Thyroid gland (tissue), 4 donors: ENCODE results near the gene RPL41.

Experiments
- CTCF ChIP-seq, 6 experiments: fragments of 200-600 bp in 3 of 6; fragments of 450-650 bp in 3 of 6; sonication (generic) in 3 of 6; IDR thresholded peaks; one replicate each; pipeline ENCODE4 v1.5.1; 2016 to 2019; ENCODE audit warnings: antibody characterized with exemption in 6 of 6, mild to moderate bottlenecking in 2 of 6, inconsistent platforms in 1 of 6, moderate library complexity in 1 of 6
- POLR2A ChIP-seq, 2 donors: fragments of 450-650 bp; IDR thresholded peaks; one replicate each; pipeline ENCODE4 v1.6.1; 2017; ENCODE audit warnings: antibody characterized with exemption in 2 of 2, mild to moderate bottlenecking in 2 of 2, moderate library complexity in 1 of 2

DNA sequence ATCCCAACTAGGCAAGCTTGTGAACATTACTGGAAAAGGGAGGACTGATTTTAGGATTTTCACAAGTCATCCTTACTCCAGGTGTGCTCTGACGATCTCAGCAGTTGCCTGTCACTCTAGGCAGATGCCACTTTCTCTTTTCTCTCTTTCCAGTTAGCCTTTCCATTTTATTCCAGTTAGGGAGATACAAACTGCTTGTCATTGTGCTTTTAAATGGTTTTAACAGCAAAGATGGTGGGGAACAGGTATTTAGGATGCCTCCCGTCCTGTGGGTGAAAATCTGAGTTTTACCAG lies 10.9 kb upstream of the RPL41 start:
- TF ChIP-seq POLR2A (IDR thresholded peaks at IDR 0.05) (no peak), CTCF (IDR thresholded peaks at IDR 0.05) (no peak)
